Measurements from ENCODE around the gene PAX5. TPM values are rescaled to one million over a fixed set of nuclear protein-coding genes. Genes with fewer than 3 reads are reported as not detected.

Gene PAX5
- polyA plus RNA-seq, 1 of the 3 experiments (the other 2 are of a cell fraction) = 0.05 TPM

DNA sequence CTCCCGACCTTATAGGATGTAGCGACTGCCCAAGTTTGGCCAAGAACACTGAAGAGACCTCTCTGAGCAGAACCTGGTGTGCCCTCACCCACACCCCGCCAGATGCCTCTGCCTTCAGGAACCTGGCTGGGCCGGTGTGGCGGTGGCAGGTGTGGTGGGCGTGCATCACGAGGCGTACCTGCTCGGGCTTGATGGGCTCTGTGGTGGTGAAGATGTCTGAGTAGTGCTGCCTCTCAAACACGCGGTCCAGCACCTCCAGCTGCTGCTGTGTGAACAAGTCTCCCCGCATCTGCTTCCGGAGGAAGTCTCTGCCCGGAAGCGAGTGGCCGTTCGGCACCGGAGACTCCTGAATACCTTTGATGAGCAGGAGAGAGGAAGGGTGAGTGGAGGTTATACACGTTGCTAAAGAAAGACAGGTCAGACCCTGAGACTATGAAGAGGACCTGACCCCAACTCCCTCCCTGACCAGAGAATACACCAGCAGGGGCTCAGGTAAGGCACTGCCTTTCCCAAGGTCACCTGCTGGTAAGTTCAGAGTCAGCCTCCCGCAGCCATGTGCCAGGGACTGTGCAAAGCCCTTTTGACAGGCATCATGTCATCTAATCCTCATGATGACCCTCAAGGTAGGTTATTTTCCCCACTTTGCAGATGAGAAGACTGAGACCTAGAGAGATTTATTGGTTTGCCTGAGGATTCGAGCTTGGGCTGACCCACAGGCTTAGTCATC is 67.5 kb downstream of the PAX5 start:
- 74% methylated on average over 20 of the region's 21 CpGs for WGBS (ENCODE audit: low lambda C conversion rate)
- POLR2A ChIA-PET = no interaction called here
- CTCF ChIA-PET = interaction anchor here (2.6 kb wide), 1 partner anchor 8 kb away, joined by 12 read pairs; no protein-coding TSS in a partner anchor

DNA sequence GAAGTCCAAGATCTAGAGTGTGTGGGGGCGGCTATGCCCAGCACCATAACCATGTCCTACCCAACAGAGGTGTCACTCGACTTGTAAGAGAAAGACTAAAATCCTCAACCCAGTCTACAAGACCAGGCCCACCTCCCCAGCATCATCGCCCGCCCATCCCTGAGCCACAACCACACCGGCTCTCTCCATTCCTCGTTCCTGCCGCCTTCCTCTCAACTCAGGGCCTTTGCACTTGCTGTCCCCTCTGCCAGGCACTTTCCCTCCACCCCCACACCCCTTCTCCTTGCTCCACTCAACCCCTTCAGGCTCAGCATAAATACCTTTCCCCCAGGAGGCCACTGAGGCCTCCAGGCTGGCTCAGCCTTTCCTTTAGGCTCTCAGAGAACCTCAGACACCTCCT is 69.3 kb downstream of the PAX5 start:
- Histone ChIP-seq H3K79me2 (ENCODE audit: insufficient read depth) (no peaks in the 10 kb centered on the region), H3K9me2 (no peaks in the 10 kb centered on the region), H3K36me3 (replicated peaks in 1 of 2; ENCODE audit: control insufficient read depth in 1 of 2, insufficient read depth in 2 of 2, low read length in 1 of 2) (no peaks in the 10 kb centered on the region), H3F3A (replicated peaks; ENCODE audit: insufficient read depth) (no peaks in the 10 kb centered on the region), H3K27ac (ENCODE audit: low read depth in 2 of 2, low read length in 1 of 2) (no peak overlapping the region), H2AFZ (ENCODE audit: low read depth) (no peak overlapping the region), H3K27me3 (ENCODE audit: insufficient read depth) (no peaks in the 10 kb centered on the region; the same call in 1 of the 2 replicates), H3K4me2 (no peak overlapping the region), H4K20me1 (ENCODE audit: insufficient read depth) (no peaks in the 10 kb centered on the region), H3K9me3 (no peaks in the 10 kb centered on the region), H3K4me1 (ENCODE audit: control insufficient read depth in 1 of 2, insufficient read depth in 2 of 2, low read depth in 1 of 2, low read length in 1 of 2) (peaks cover 0 to 2% of the 10 kb centered on the region in 2 experiments; a peak in 1 of 4 replicates), H3K9ac (no peak overlapping the region), H3K4me3 (ENCODE audit: low read depth in 2 of 2, low read length in 1 of 2) (no peak overlapping the region)
- CTCF ChIA-PET = no interaction called here
- WGBS (ENCODE audit: low lambda C conversion rate) = 74% methylated on average over 6 of the region's 7 CpGs
- POLR2A ChIA-PET = no interaction called here
- DNase-seq = no peak
- TF ChIP-seq TEAD4 (IDR thresholded peaks at IDR 0.05; ENCODE audit: borderline replicate concordance, insufficient read depth) (no peak), FOXJ3 (CRISPR knock-in tag; IDR thresholded peaks at IDR 0.05) (no peak), YY1 (IDR thresholded peaks at IDR 0.05; ENCODE audit: low read depth) (no peak), RFX5 (IDR thresholded peaks at IDR 0.05; ENCODE audit: low read length) (no peak), MEF2A (IDR thresholded peaks at IDR 0.05; ENCODE audit: borderline replicate concordance, low read depth) (no peak), NFIC (IDR thresholded peaks at IDR 0.05; ENCODE audit: borderline replicate concordance) (no peak), NRF1 (IDR thresholded peaks at IDR 0.05; ENCODE audit: low read depth, low read length) (no peak), CHD2 (IDR thresholded peaks at IDR 0.05; ENCODE audit: low read length, partially characterized antibody) (no peak), RCOR1 (IDR thresholded peaks at IDR 0.05; ENCODE audit: low read length) (no peak), RXRA (IDR thresholded peaks at IDR 0.05; ENCODE audit: borderline replicate concordance, low read depth) (no peak), ELF1 (IDR thresholded peaks at IDR 0.05) (no peak)
- TF ChIP-seq, protein P1, sequence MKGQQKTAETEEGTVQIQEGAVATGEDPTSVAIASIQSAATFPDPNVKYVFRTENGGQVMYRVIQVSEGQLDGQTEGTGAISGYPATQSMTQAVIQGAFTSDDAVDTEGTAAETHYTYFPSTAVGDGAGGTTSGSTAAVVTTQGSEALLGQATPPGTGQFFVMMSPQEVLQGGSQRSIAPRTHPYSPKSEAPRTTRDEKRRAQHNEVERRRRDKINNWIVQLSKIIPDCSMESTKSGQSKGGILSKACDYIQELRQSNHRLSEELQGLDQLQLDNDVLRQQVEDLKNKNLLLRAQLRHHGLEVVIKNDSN (IDR thresholded peaks at IDR 0.05; ENCODE audit: borderline replicate concordance, low read depth) = no peak
- TF ChIP-seq, protein P2, sequence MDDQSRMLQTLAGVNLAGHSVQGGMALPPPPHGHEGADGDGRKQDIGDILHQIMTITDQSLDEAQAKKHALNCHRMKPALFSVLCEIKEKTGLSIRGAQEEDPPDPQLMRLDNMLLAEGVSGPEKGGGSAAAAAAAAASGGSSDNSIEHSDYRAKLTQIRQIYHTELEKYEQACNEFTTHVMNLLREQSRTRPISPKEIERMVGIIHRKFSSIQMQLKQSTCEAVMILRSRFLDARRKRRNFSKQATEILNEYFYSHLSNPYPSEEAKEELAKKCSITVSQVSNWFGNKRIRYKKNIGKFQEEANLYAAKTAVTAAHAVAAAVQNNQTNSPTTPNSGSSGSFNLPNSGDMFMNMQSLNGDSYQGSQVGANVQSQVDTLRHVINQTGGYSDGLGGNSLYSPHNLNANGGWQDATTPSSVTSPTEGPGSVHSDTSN (IDR thresholded peaks at IDR 0.05) = no peak

More for the DNA sequence above, 67.5 kb downstream of the PAX5 start:
- no peak overlapping the region for H3K4me2 ChIP-seq
- DNase-seq = no peak
- H3K4me3 ChIP-seq (ENCODE audit: low read depth in 2 of 2, low read length in 1 of 2) = no peak overlapping the region
- H3K27me3 ChIP-seq (ENCODE audit: insufficient read depth) = no peaks in the 10 kb centered on the region; the same call in 1 of the 2 replicates
- H3K9ac ChIP-seq = no peak overlapping the region
- H3F3A ChIP-seq (replicated peaks; ENCODE audit: insufficient read depth) = no peaks in the 10 kb centered on the region
- peaks cover 0 to 2% of the 10 kb centered on the region in 2 experiments; a peak in 1 of 4 replicates for H3K4me1 ChIP-seq (ENCODE audit: control insufficient read depth in 1 of 2, insufficient read depth in 2 of 2, low read depth in 1 of 2, low read length in 1 of 2)
- no peak for TF ChIP-seq NRF1 (IDR thresholded peaks at IDR 0.05; ENCODE audit: low read depth, low read length)
- TF ChIP-seq FOXM1 (IDR thresholded peaks at IDR 0.05; ENCODE audit: low read depth) = no peak
- no peak for TF ChIP-seq RCOR1 (IDR thresholded peaks at IDR 0.05; ENCODE audit: low read length)
- no peak for TF ChIP-seq JUND (IDR thresholded peaks at IDR 0.05)
- TF ChIP-seq EP300 (IDR thresholded peaks at IDR 0.05; ENCODE audit: borderline replicate concordance in 1 of 2, low read depth in 1 of 2, low read length in 1 of 2) = no peak
- TF ChIP-seq, protein P1 (IDR thresholded peaks at IDR 0.05; ENCODE audit: borderline replicate concordance, low read depth) = no peak
- TF ChIP-seq, protein P3, sequence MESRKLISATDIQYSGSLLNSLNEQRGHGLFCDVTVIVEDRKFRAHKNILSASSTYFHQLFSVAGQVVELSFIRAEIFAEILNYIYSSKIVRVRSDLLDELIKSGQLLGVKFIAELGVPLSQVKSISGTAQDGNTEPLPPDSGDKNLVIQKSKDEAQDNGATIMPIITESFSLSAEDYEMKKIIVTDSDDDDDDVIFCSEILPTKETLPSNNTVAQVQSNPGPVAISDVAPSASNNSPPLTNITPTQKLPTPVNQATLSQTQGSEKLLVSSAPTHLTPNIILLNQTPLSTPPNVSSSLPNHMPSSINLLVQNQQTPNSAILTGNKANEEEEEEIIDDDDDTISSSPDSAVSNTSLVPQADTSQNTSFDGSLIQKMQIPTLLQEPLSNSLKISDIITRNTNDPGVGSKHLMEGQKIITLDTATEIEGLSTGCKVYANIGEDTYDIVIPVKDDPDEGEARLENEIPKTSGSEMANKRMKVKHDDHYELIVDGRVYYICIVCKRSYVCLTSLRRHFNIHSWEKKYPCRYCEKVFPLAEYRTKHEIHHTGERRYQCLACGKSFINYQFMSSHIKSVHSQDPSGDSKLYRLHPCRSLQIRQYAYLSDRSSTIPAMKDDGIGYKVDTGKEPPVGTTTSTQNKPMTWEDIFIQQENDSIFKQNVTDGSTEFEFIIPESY (IDR thresholded peaks at IDR 0.05; ENCODE audit: borderline replicate concordance, low read depth) = no peak
- TF ChIP-seq YY1 (IDR thresholded peaks at IDR 0.05; ENCODE audit: low read depth) = no peak
- TF ChIP-seq, protein P4, sequence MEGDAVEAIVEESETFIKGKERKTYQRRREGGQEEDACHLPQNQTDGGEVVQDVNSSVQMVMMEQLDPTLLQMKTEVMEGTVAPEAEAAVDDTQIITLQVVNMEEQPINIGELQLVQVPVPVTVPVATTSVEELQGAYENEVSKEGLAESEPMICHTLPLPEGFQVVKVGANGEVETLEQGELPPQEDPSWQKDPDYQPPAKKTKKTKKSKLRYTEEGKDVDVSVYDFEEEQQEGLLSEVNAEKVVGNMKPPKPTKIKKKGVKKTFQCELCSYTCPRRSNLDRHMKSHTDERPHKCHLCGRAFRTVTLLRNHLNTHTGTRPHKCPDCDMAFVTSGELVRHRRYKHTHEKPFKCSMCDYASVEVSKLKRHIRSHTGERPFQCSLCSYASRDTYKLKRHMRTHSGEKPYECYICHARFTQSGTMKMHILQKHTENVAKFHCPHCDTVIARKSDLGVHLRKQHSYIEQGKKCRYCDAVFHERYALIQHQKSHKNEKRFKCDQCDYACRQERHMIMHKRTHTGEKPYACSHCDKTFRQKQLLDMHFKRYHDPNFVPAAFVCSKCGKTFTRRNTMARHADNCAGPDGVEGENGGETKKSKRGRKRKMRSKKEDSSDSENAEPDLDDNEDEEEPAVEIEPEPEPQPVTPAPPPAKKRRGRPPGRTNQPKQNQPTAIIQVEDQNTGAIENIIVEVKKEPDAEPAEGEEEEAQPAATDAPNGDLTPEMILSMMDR (IDR thresholded peaks at IDR 0.05) = no peak
- TF ChIP-seq NFIC (IDR thresholded peaks at IDR 0.05; ENCODE audit: borderline replicate concordance) = no peak
- H3K79me2 ChIP-seq (ENCODE audit: insufficient read depth) = no peaks in the 10 kb centered on the region
- no peak overlapping the region for H3K27ac ChIP-seq (ENCODE audit: low read depth in 2 of 2, low read length in 1 of 2)
- no peaks in the 10 kb centered on the region for H3K9me2 ChIP-seq
- no peaks in the 10 kb centered on the region for H4K20me1 ChIP-seq (ENCODE audit: insufficient read depth)
- H3K36me3 ChIP-seq (replicated peaks in 1 of 2; ENCODE audit: control insufficient read depth in 1 of 2, insufficient read depth in 2 of 2, low read length in 1 of 2) = no peaks in the 10 kb centered on the region
- no peaks in the 10 kb centered on the region for H3K9me3 ChIP-seq
- no peak overlapping the region for H2AFZ ChIP-seq (ENCODE audit: low read depth)
